ENCODE data around the gene IL6R. TPM values are rescaled to one million over a fixed set of nuclear protein-coding genes. Genes with fewer than 3 reads are reported as not detected.
A peak's percentile ranks its signal among the peaks of the same experiment; 100 is the strongest.

The IL6R gene
- total and polyA plus RNA-seq, 8 donors: 1.9 to 73.9 (median 21.1) TPM

DNA sequence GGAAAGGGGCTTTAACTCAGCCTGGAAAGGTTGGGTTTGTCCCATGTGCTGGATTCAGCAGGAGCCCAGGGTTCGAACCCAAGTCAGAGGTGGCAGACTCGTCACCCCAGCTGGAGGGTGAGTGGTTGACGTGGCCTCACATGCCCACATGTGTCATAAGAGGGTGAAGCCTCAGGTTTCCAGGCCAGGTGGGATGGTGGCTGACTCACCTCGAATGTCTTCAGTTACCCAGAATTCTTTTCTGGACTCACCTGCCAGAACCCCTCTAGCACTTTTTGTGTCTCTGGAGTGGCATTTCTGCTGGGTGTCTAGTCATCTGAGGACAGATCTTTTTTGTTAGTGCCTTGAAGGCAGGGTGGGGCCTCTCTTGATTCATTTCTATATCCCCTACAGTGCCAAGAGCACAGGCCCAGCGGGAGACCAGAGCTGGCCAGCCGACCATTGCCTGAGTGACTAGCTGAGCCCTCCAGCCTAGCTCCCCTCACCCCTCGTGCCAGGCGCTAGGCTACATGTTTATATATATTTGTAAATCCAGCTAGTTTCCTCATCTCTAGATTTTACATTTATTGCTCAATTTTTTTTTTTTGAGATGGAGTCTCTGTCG is 28.1 kb downstream of the IL6R start:
- Histone ChIP-seq H3K36me3 (peaks cover 5 to 54% (median 45%) of the 10 kb centered on the region in 4 donors), H3K27me3 (no peaks in the 10 kb centered on the region), H3K9me3 (no peaks in the 10 kb centered on the region), H3K4me1 (peaks cover 59 to 100% (median 81%) of the 10 kb centered on the region in 4 donors), H3K27ac (peak overlapping the region in 4 of 5 donors; percentile 82 to 97 (median 86)), H3K4me3 (no peak overlapping the region)
- WGBS, 5 donors: 73 to 88% (median 81%) methylated on average over 9 of the region's 9 CpGs
- TF ChIP-seq EP300 (IDR thresholded peaks at IDR 0.05): no peak
- TF ChIP-seq POLR2AphosphoS5 (IDR thresholded peaks at IDR 0.05): no peak
- TF ChIP-seq, protein P1, sequence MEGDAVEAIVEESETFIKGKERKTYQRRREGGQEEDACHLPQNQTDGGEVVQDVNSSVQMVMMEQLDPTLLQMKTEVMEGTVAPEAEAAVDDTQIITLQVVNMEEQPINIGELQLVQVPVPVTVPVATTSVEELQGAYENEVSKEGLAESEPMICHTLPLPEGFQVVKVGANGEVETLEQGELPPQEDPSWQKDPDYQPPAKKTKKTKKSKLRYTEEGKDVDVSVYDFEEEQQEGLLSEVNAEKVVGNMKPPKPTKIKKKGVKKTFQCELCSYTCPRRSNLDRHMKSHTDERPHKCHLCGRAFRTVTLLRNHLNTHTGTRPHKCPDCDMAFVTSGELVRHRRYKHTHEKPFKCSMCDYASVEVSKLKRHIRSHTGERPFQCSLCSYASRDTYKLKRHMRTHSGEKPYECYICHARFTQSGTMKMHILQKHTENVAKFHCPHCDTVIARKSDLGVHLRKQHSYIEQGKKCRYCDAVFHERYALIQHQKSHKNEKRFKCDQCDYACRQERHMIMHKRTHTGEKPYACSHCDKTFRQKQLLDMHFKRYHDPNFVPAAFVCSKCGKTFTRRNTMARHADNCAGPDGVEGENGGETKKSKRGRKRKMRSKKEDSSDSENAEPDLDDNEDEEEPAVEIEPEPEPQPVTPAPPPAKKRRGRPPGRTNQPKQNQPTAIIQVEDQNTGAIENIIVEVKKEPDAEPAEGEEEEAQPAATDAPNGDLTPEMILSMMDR (IDR thresholded peaks at IDR 0.05): no peak
- no peak for TF ChIP-seq POLR2A (IDR thresholded peaks at IDR 0.05)
- intact Hi-C loops (cut with DNase I; ENCODE audit: low total_unique reads): no loop called here
- no peak for DNase-seq

DNA sequence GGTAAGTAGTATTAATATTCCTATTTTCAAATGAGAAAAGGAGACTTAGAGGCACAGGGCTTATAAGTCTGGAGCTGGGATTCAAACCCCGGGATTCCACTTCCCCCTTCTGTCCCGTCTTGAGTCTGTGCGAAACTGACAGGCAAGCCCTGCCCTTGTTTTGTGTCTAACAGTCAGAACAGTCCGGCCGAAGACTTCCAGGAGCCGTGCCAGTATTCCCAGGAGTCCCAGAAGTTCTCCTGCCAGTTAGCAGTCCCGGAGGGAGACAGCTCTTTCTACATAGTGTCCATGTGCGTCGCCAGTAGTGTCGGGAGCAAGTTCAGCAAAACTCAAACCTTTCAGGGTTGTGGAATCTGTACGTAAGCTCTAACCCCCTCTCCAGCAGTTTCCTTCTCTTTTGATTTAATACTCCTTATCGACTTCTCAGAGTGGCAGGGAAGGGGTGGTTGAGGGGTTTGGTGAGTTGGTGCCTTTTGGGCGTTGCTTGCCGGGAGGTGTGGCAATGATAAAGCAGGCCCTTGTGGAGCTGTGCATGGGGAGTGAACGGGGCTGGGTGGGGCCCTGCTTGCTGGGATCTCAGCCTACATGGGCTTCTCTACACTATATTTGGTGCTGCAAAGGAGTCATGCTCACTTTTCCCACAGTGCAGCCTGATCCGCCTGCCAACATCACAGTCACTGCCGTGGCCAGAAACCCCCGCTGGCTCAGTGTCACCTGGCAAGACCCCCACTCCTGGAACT is 29.4 kb downstream of the IL6R start:
- H3K4me3 ChIP-seq: peak overlapping the region in 3 of 4 donors; percentile 7 to 32 (median 15)
- intact Hi-C loops (cut with DNase I; ENCODE audit: low total_unique reads): no loop called here

DNA sequence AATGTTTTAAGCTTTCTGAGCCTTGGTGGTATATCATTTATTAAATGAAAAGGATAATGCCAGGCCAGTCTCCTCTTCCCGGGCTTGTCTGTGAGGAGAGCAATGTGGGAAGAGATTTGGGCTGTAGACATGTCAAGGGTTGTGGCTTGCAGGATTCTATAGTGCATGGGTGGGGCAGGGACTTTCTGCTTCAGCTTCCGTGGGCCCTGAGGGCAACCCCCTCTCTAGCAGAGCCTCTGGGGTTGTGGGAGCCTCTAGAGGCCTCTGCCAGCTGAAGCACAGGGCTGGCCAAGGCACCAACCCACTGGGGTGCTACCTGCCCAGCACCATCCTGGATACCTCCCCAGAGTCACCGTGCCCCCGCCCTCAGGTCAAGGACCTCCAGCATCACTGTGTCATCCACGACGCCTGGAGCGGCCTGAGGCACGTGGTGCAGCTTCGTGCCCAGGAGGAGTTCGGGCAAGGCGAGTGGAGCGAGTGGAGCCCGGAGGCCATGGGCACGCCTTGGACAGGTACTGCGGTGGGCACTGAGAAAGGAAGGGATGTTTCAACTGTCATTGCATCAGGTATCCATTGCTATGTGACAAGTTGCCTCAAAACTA is 30.6 kb downstream of the IL6R start:
- intact Hi-C loops (cut with DNase I; ENCODE audit: low total_unique reads): no loop called here
- H3K4me1 ChIP-seq: peaks cover 47 to 98% (median 71%) of the 10 kb centered on the region in 4 donors

More for the DNA sequence above, 29.4 kb downstream of the IL6R start:
- Histone ChIP-seq H3K27me3 (no peaks in the 10 kb centered on the region), H3K36me3 (peaks cover 5 to 53% (median 43%) of the 10 kb centered on the region in 4 donors), H3K27ac (peak overlapping the region; percentile 48 to 97 (median 85)), H3K9me3 (no peaks in the 10 kb centered on the region), H3K4me1 (peaks cover 54 to 100% (median 77%) of the 10 kb centered on the region in 4 donors)
- 20 to 29% (median 23%) methylated on average over 18 of the region's 18 CpGs for WGBS, 5 donors
- peak; percentile 68 for TF ChIP-seq EP300 (IDR thresholded peaks at IDR 0.05)
- TF ChIP-seq, protein P1 (IDR thresholded peaks at IDR 0.05): no peak
- peak; percentile 62 to 90 (median 67) for TF ChIP-seq POLR2AphosphoS5 (IDR thresholded peaks at IDR 0.05)
- TF ChIP-seq POLR2A (IDR thresholded peaks at IDR 0.05): no peak
- DNase-seq: peak; percentile 74 to 81

More for the DNA sequence above, 30.6 kb downstream of the IL6R start:
- no peaks in the 10 kb centered on the region for H3K27me3 ChIP-seq
- H3K36me3 ChIP-seq: peaks cover 5 to 56% (median 33%) of the 10 kb centered on the region in 4 donors
- H3K27ac ChIP-seq: peak overlapping the region in 4 of 5 donors; percentile 82 to 97 (median 86)
- TF ChIP-seq, protein P1 (IDR thresholded peaks at IDR 0.05): no peak
- no peak for TF ChIP-seq POLR2A (IDR thresholded peaks at IDR 0.05)
- no peak for TF ChIP-seq POLR2AphosphoS5 (IDR thresholded peaks at IDR 0.05)
- TF ChIP-seq EP300 (IDR thresholded peaks at IDR 0.05): no peak
- no peak for DNase-seq
- WGBS, 5 donors: 91 to 95% (median 94%) methylated on average over 13 to 15 of the region's 15 CpGs
- H3K4me3 ChIP-seq: peak overlapping the region in 2 of 4 donors; percentile 9
- no peaks in the 10 kb centered on the region for H3K9me3 ChIP-seq
